IMR-90 (cell line): ENCODE data around the gene RNF148. TPM values are rescaled to one million over a fixed set of nuclear protein-coding genes. Genes with fewer than 3 reads are reported as not detected.

Experiments
- ATAC-seq: fragments of 200-7000 bp; cut with Tn5 transposase; 2 replicates; pipeline ENCODE4 v1.9.1; 2020; ENCODE audit warnings: low read depth, mild to moderate bottlenecking, moderate library complexity
- BruUV-seq: library from RNA; stranded (reverse); fragments of 400-500 nt; replicated peaks from 2 replicates; lab custom pipeline; 2021; lab: Mats Ljungman, UMichigan
- CTCF ChIA-PET: fragments of 300-600 bp; formaldehyde crosslinking; extraction: SDS; loops from one replicate; lab custom pipeline; 2021; ENCODE audit warnings: antibody characterized with exemption; lab: Yijun Ruan, JAX
- POLR2A ChIA-PET: fragments of 300-600 bp; sonication (Branson Sonifier 250); formaldehyde crosslinking; loops from one replicate; lab custom pipeline; 2022; ENCODE audit warnings: antibody characterized with exemption; ENCODE audit not compliant: unreplicated experiment; lab: Charles Lee
- DNase-seq: peaks from one replicate; pipeline ENCODE4 v3.0.0; 2013
- H2AFZ ChIP-seq: replicated peaks from 2 replicates; pipeline ENCODE3; 2013; ENCODE audit warnings: low read length, mild to moderate bottlenecking; ENCODE audit not compliant: poor library complexity
- H2AK5ac ChIP-seq: 2 replicates; pipeline ENCODE4 v1.6.1; 2013; ENCODE audit warnings: low read depth, low read length, inconsistent platforms
- H2AK9ac ChIP-seq: replicated peaks from 2 replicates; pipeline ENCODE3; 2013; ENCODE audit warnings: mild to moderate bottlenecking, low read depth, low read length, moderate library complexity; ENCODE audit not compliant: poor library complexity
- H2BK120ac ChIP-seq: 2 replicates; pipeline ENCODE4 v1.6.1; 2013; ENCODE audit warnings: low read depth, low read length, inconsistent platforms
- H2BK15ac ChIP-seq: 3 replicates; pipeline ENCODE4 v1.6.1; 2013; ENCODE audit warnings: low read depth, low read length, inconsistent platforms
- H2BK20ac ChIP-seq: 2 replicates; pipeline ENCODE4 v1.6.1; 2013; ENCODE audit warnings: low read depth, mild to moderate bottlenecking, inconsistent platforms, low read length, moderate library complexity
- H2BK5ac ChIP-seq: 2 replicates; pipeline ENCODE4 v1.6.1; 2013; ENCODE audit warnings: mild to moderate bottlenecking, low read depth, low read length, inconsistent platforms; ENCODE audit not compliant: poor library complexity, severe bottlenecking
- H3K14ac ChIP-seq: replicated peaks from 2 replicates; pipeline ENCODE4 v1.6.1; 2013; ENCODE audit warnings: low read depth, low read length, inconsistent platforms
- H3K18ac ChIP-seq: 2 replicates; pipeline ENCODE4 v1.6.1; 2013; ENCODE audit warnings: low read depth, low read length, control low read depth
- H3K23ac ChIP-seq: 2 replicates; pipeline ENCODE4 v1.6.1; 2013; ENCODE audit warnings: low read depth, low read length, inconsistent platforms
- H3K27ac ChIP-seq: 2 replicates; pipeline ENCODE4 v1.5.1; 2013; ENCODE audit warnings: mild to moderate bottlenecking, control low read depth, low read length; ENCODE audit not compliant: insufficient read depth
- H3K27me3 ChIP-seq: 2 replicates; pipeline ENCODE4 v1.6.1; 2013; ENCODE audit warnings: low read length; ENCODE audit not compliant: control insufficient read depth, insufficient read depth
- H3K36me3 ChIP-seq: 2 replicates; pipeline ENCODE4 v1.6.1; 2013; ENCODE audit warnings: low read length, mixed read lengths; ENCODE audit not compliant: control insufficient read depth, insufficient read depth
- H3K4ac ChIP-seq: 2 replicates; pipeline ENCODE4 v1.6.1; 2013; ENCODE audit warnings: low read depth, low read length, inconsistent platforms
- H3K4me1 ChIP-seq: 2 replicates; pipeline ENCODE4 v1.6.1; 2013; ENCODE audit warnings: low read length, mixed read lengths; ENCODE audit not compliant: control insufficient read depth, insufficient read depth
- H3K4me2 ChIP-seq: 2 replicates; pipeline ENCODE4 v1.6.1; 2013; ENCODE audit warnings: low read depth, mild to moderate bottlenecking, control low read depth, low read length, moderate library complexity
- H3K4me3 ChIP-seq: 2 replicates; pipeline ENCODE4 v1.5.1; 2013; ENCODE audit warnings: low read depth, mild to moderate bottlenecking, control low read depth, low read length, moderate library complexity; ENCODE audit not compliant: insufficient read depth
- H3K56ac ChIP-seq: 2 replicates; pipeline ENCODE4 v1.6.1; 2013; ENCODE audit warnings: low read length, inconsistent platforms; ENCODE audit not compliant: insufficient read depth; ENCODE audit errors: extremely low read depth
- H3K79me1 ChIP-seq, 2 experiments: 2 replicates each; pipeline ENCODE4 v1.6.1; 2013; ENCODE audit warnings: low read length in 2 of 2, inconsistent platforms in 1 of 2, low read depth in 1 of 2
- H3K9ac ChIP-seq: 2 replicates; pipeline ENCODE4 v1.6.1; 2013; ENCODE audit warnings: low read depth, low read length, control low read depth
- H3K9me1 ChIP-seq: 2 replicates; pipeline ENCODE4 v1.6.1; 2013; ENCODE audit warnings: low read length, inconsistent platforms; ENCODE audit not compliant: insufficient read depth
- H3K9me3 ChIP-seq: 2 replicates; pipeline ENCODE4 v1.6.1; 2013; ENCODE audit warnings: low read length; ENCODE audit not compliant: control insufficient read depth, insufficient read depth
- H4K20me1 ChIP-seq: 2 replicates; pipeline ENCODE4 v1.6.1; 2013; ENCODE audit warnings: low read length, inconsistent platforms; ENCODE audit not compliant: insufficient read depth
- H4K5ac ChIP-seq: 2 replicates; pipeline ENCODE4 v1.6.1; 2013; ENCODE audit warnings: mild to moderate bottlenecking, low read depth, low read length, control low read depth
- H4K8ac ChIP-seq, 2 experiments: 2 replicates each; pipeline ENCODE4 v1.6.1; 2013; ENCODE audit warnings: low read depth in 2 of 2, low read length in 2 of 2, control low read depth in 1 of 2, inconsistent platforms in 1 of 2
- H4K91ac ChIP-seq: 2 replicates; pipeline ENCODE4 v1.6.1; 2013; ENCODE audit warnings: low read depth, low read length, inconsistent platforms; ENCODE audit not compliant: insufficient read depth
- BHLHE40 ChIP-seq: fragments of 150-350 bp; IDR thresholded peaks from 2 replicates; pipeline ENCODE4 v1.6.1; 2016; ENCODE audit warnings: mild to moderate bottlenecking, low read depth, low read length
- CEBPB ChIP-seq: IDR thresholded peaks from 2 replicates; pipeline ENCODE4 v1.6.1; 2012; ENCODE audit warnings: low read depth, low read length, improper control_type of control experiment
- CHD1 ChIP-seq: IDR thresholded peaks from 2 replicates; pipeline ENCODE4 v1.6.1; 2012; ENCODE audit warnings: low read depth, low read length, improper control_type of control experiment
- FOS ChIP-seq: fragments of 150-350 bp; IDR thresholded peaks from 2 replicates; pipeline ENCODE4 v1.6.1; 2016; ENCODE audit warnings: low read depth, low read length
- MAFK ChIP-seq: IDR thresholded peaks from 2 replicates; pipeline ENCODE4 v1.6.1; 2012; ENCODE audit warnings: low read depth, low read length, improper control_type of control experiment
- MAZ ChIP-seq: IDR thresholded peaks from 2 replicates; pipeline ENCODE4 v1.6.1; 2012; ENCODE audit warnings: low read depth, mild to moderate bottlenecking, low read length, improper control_type of control experiment, moderate library complexity, borderline replicate concordance
- MXI1 ChIP-seq: IDR thresholded peaks from 2 replicates; pipeline ENCODE4 v1.6.1; 2012; ENCODE audit warnings: low read depth, mild to moderate bottlenecking, low read length, moderate library complexity, borderline replicate concordance
- NFE2L2 ChIP-seq: fragments of 150-350 bp; IDR thresholded peaks from 2 replicates; pipeline ENCODE4 v1.6.1; 2016; ENCODE audit warnings: low read depth, mild to moderate bottlenecking, low read length
- POLR2A ChIP-seq: IDR thresholded peaks from 2 replicates; pipeline ENCODE4 v1.6.1; 2012; ENCODE audit warnings: mild to moderate bottlenecking, low read depth, low read length
- RAD21 ChIP-seq: IDR thresholded peaks from 2 replicates; pipeline ENCODE4 v1.6.1; 2012; ENCODE audit warnings: low read length, improper control_type of control experiment
- RCOR1 ChIP-seq: IDR thresholded peaks from 2 replicates; pipeline ENCODE4 v1.6.1; 2012; ENCODE audit warnings: mild to moderate bottlenecking, low read length, improper control_type of control experiment; ENCODE audit not compliant: insufficient replicate concordance
- RFX5 ChIP-seq: IDR thresholded peaks from 2 replicates; pipeline ENCODE4 v1.8.0; 2012; ENCODE audit warnings: low read depth, mild to moderate bottlenecking, low read length, moderate library complexity
- SMC3 ChIP-seq: fragments of 150-350 bp; IDR thresholded peaks from 2 replicates; pipeline ENCODE4 v1.6.1; 2016; ENCODE audit warnings: low read depth, mild to moderate bottlenecking, antibody characterized with exemption, low read length, moderate library complexity
- WGBS, 2 experiments: methylation state at CpG; one replicate each; pipeline versions ENCODE4 v1.1.5 to v1.1.7; 2013; ENCODE audit warnings: missing lambda C conversion rate in 2 of 2; ENCODE audit not compliant: insufficient read length in 1 of 2; ENCODE audit errors: extremely low coverage in 2 of 2; 5-methylcytosine and 5-hydroxymethylcytosine counted together
- dilution Hi-C: fragments of 300-500 bp; cut with HindIII; formaldehyde crosslinking; loops from one replicate; pipeline ENCODE4 v1.14.3; 2018; ENCODE audit warnings: low sequenced_read_pairs; ENCODE audit not compliant: unreplicated experiment
- in situ Hi-C: fragments of 300-500 bp; cut with MboI; formaldehyde crosslinking; loops from 3 replicates; pipeline ENCODE4 v1.14.3; 2019; ENCODE audit warnings: low sequenced_read_pairs, inconsistent platforms, mixed read lengths
- intact Hi-C: fragments of 100-400 bp; cut with micrococcal nuclease; formaldehyde crosslinking; loops from 2 replicates; pipeline ENCODE4 v1.10.0; 2022
- polyA plus RNA-seq, 3 experiments: library from polyadenylated mRNA; depleted of rRNA; stranded (reverse); fragments of >200 nt; gene quantifications; 2 replicates each; pipeline ENCODE4 v1.2.3, GENCODE V29; 2012; ENCODE audit warnings: low replicate concordance in 1 of 3
- total RNA-seq: library from RNA; depleted of rRNA; stranded (reverse); fragments of >200 nt; gene quantifications from 2 replicates; pipeline ENCODE4 v1.2.3, GENCODE V29; 2012
- TF ChIP-seq, protein P1 (sequence below): fragments of 150-350 bp; IDR thresholded peaks from 2 replicates; pipeline ENCODE4 v1.6.1; 2016; ENCODE audit warnings: low read depth, mild to moderate bottlenecking, low read length, moderate library complexity, borderline replicate concordance
- TF ChIP-seq, protein P2 (sequence below): conservative IDR thresholded peaks from 2 replicates; pipeline ENCODE4 v1.5.1; 2012; ENCODE audit warnings: mild to moderate bottlenecking, low read depth, low read length, improper control_type of control experiment
- TF ChIP-seq, protein P3 (sequence below): fragments of 150-350 bp; IDR thresholded peaks from 2 replicates; pipeline ENCODE4 v1.6.1; 2017; ENCODE audit warnings: mild to moderate bottlenecking, antibody characterized with exemption, low read length, low read depth

Gene RNF148
- total and polyA plus RNA-seq, 2 of the 4 experiments (the other 2 are of a cell fraction): not detected

DNA sequence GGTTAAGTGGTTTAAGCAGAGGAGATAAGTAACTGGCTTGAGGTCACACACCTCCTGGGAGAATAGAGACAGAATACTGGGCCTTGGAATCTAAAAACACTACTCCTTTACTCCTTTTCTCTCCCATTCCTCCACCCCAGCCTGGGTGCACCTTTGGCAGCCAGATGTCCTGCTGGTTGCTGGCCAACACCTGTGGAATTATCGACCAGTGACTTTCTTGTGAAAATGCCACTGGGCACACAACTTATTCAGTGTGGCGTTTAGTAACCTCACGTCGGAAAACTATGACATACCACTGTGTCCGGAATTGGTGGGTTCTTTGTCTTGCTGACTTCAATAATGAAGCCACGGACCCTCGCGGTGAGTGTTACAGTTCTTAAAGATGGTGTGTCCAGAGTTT is 30.2 kb downstream of the RNF148 start:
- H3K36me3 ChIP-seq: no peaks in the 10 kb centered on the region
- no peaks in the 10 kb centered on the region for H3K4me1 ChIP-seq
- H3K56ac ChIP-seq: no peak overlapping the region
- TF ChIP-seq RAD21: no peak
- TF ChIP-seq, protein P1, sequence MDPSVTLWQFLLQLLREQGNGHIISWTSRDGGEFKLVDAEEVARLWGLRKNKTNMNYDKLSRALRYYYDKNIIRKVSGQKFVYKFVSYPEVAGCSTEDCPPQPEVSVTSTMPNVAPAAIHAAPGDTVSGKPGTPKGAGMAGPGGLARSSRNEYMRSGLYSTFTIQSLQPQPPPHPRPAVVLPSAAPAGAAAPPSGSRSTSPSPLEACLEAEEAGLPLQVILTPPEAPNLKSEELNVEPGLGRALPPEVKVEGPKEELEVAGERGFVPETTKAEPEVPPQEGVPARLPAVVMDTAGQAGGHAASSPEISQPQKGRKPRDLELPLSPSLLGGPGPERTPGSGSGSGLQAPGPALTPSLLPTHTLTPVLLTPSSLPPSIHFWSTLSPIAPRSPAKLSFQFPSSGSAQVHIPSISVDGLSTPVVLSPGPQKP: no peak
- TF ChIP-seq, protein P2, sequence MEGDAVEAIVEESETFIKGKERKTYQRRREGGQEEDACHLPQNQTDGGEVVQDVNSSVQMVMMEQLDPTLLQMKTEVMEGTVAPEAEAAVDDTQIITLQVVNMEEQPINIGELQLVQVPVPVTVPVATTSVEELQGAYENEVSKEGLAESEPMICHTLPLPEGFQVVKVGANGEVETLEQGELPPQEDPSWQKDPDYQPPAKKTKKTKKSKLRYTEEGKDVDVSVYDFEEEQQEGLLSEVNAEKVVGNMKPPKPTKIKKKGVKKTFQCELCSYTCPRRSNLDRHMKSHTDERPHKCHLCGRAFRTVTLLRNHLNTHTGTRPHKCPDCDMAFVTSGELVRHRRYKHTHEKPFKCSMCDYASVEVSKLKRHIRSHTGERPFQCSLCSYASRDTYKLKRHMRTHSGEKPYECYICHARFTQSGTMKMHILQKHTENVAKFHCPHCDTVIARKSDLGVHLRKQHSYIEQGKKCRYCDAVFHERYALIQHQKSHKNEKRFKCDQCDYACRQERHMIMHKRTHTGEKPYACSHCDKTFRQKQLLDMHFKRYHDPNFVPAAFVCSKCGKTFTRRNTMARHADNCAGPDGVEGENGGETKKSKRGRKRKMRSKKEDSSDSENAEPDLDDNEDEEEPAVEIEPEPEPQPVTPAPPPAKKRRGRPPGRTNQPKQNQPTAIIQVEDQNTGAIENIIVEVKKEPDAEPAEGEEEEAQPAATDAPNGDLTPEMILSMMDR: no peak
- TF ChIP-seq RCOR1: no peak
- TF ChIP-seq MAZ: no peak
- TF ChIP-seq CEBPB: no peak
- TF ChIP-seq RFX5: no peak
- TF ChIP-seq, protein P3, sequence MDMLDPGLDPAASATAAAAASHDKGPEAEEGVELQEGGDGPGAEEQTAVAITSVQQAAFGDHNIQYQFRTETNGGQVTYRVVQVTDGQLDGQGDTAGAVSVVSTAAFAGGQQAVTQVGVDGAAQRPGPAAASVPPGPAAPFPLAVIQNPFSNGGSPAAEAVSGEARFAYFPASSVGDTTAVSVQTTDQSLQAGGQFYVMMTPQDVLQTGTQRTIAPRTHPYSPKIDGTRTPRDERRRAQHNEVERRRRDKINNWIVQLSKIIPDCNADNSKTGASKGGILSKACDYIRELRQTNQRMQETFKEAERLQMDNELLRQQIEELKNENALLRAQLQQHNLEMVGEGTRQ: no peak
- no peak for TF ChIP-seq FOS
- no peak for TF ChIP-seq SMC3
- TF ChIP-seq NFE2L2: no peak
- TF ChIP-seq MAFK: no peak
- no peak for TF ChIP-seq BHLHE40
- TF ChIP-seq MXI1: no peak
- TF ChIP-seq POLR2A: no peak
- no peak for TF ChIP-seq CHD1
- ChIA-PET CTCF (no interaction called here), POLR2A (no interaction called here)
- H3K4ac ChIP-seq: no peak overlapping the region
- no peak overlapping the region for H2AK9ac ChIP-seq
- no peak overlapping the region for H3K27ac ChIP-seq
- no peak overlapping the region for H3K18ac ChIP-seq
- H4K91ac ChIP-seq: no peak overlapping the region
- H2BK120ac ChIP-seq: no peak overlapping the region
- H4K5ac ChIP-seq: no peak overlapping the region
- no peak overlapping the region for H2AFZ ChIP-seq
- no peak overlapping the region for H2BK20ac ChIP-seq
- H3K23ac ChIP-seq: no peak overlapping the region
- in situ Hi-C loops (no loop called here), dilution Hi-C loops (no loop called here), intact Hi-C loops (no loop called here)
- H2BK15ac ChIP-seq: no peak overlapping the region
- H3K27me3 ChIP-seq: no peaks in the 10 kb centered on the region
- no peak overlapping the region for H2AK5ac ChIP-seq
- no TSS peak for BruUV-seq
- no peak overlapping the region for H3K4me2 ChIP-seq
- H3K9me1 ChIP-seq: no peaks in the 10 kb centered on the region
- no peaks in the 10 kb centered on the region for H4K20me1 ChIP-seq
- no peak for DNase-seq
- H3K4me3 ChIP-seq: no peak overlapping the region
- H3K9ac ChIP-seq: no peak overlapping the region
- H3K9me3 ChIP-seq: peaks cover 19% of the 10 kb centered on the region
- H2BK5ac ChIP-seq: no peak overlapping the region
- WGBS, 2 experiments: no CpG with 5 or more reads among the region's 8 CpGs
- no peak for ATAC-seq
- no peak overlapping the region for H3K14ac ChIP-seq
- no peak overlapping the region for H4K8ac ChIP-seq
- no peaks in the 10 kb centered on the region for H3K79me1 ChIP-seq
